GM18505 (cell line): ENCODE measurements around the gene VEGFB.

Source experiments
- ATAC-seq: cut with Tn5 transposase; IDR thresholded peaks from one replicate; pipeline ENCODE4 v1.9.1; 2021; ENCODE audit not compliant: unreplicated experiment
- POLR2A ChIP-seq: IDR thresholded peaks from 4 replicates; pipeline ENCODE4 v1.6.1; 2011; ENCODE audit warnings: borderline replicate concordance; ENCODE audit not compliant: insufficient read depth, insufficient read length; ENCODE audit errors: extremely low read depth

VEGFB gene

GRCh38 chr11:64230171-64230984 is 4.0 kb upstream of the VEGFB start, which contains the start of gene DNAJC4:
TSS of gene DNAJC4 (plus strand) at chr11:64230548. CDS start at chr11:64230855, 307 bp downstream.
- peak; percentile 57 for TF ChIP-seq POLR2A
- peak; percentile 40 for ATAC-seq

GRCh38 chr11:64230985-64231365 is 3.4 kb upstream of the VEGFB start:
- ATAC-seq = no peak
- TF ChIP-seq POLR2A = no peak

- no peak for TF ChIP-seq POLR2A
- ATAC-seq = no peak
Measured at GRCh38 chr11:64231546-64231945, 2.8 kb upstream of the VEGFB start.

GRCh38 chr11:64232182-64232966 is 2.0 kb upstream of the VEGFB start:
- no peak for TF ChIP-seq POLR2A
- ATAC-seq = no peak

GRCh38 chr11:64232967-64233315 is 1.4 kb upstream of the VEGFB start:
- no peak for ATAC-seq
- no peak for TF ChIP-seq POLR2A

GRCh38 chr11:64234647-64235379 is 429 bp downstream of the VEGFB start:
- TF ChIP-seq POLR2A = no peak
- peak; percentile 24 for ATAC-seq

GRCh38 chr11:64235437-64236161 is 1.2 kb downstream of the VEGFB start:
- TF ChIP-seq POLR2A = no peak
- no peak for ATAC-seq

- no peak for ATAC-seq
- no peak for TF ChIP-seq POLR2A
Measured at GRCh38 chr11:64237484-64237951, 3.1 kb downstream of the VEGFB start.

GRCh38 chr11:64238076-64238475 is 3.7 kb downstream of the VEGFB start:
- no peak for ATAC-seq
- TF ChIP-seq POLR2A = peak; percentile 36

GRCh38 chr11:64238999-64239398 is 4.6 kb downstream of the VEGFB start:
- ATAC-seq = no peak
- no peak for TF ChIP-seq POLR2A

GRCh38 chr11:64239662-64240434 is 5.5 kb downstream of the VEGFB start:
- no peak for TF ChIP-seq POLR2A
- ATAC-seq = peak; percentile 2

- TF ChIP-seq POLR2A = peak; percentile 96
- ATAC-seq = peak; percentile 54
Measured at GRCh38 chr11:64240435-64241240, 6.3 kb downstream of the VEGFB start, which contains the start of gene FKBP2. TSS of gene FKBP2 (plus strand) at chr11:64241095. CDS start at chr11:64242388, 1,293 bp downstream.

GRCh38 chr11:64241241-64241490 is 6.8 kb downstream of the VEGFB start:
- ATAC-seq = no peak
- no peak for TF ChIP-seq POLR2A
